Effector memory CD8-positive, alpha-beta T cell (primary cell): ENCODE measurements around the gene DLX3.

Source experiments
- ATAC-seq: fragments of 150-1000 bp; cut with Tn5 transposase; replicated peaks from 2 replicates; pipeline ENCODE4 v1.10.0; 2021; ENCODE audit warnings: mild to moderate bottlenecking, moderate library complexity
- DNase-seq, 3 experiments: peaks; one replicate each; pipeline ENCODE4 v3.0.0; 2021
- H3K27ac Mint-ChIP-seq, 2 donors: one replicate each; pipeline ENCODE4 v1.8.0; 2022; ENCODE audit warnings: mild to moderate bottlenecking in 2 of 2, mixed read lengths in 2 of 2, moderate library complexity in 2 of 2
- H3K27me3 Mint-ChIP-seq, 2 donors: one replicate each; pipeline ENCODE4 v1.8.0; 2022; ENCODE audit warnings: mixed read lengths in 2 of 2
- H3K36me3 Mint-ChIP-seq: one replicate; pipeline ENCODE4 v1.8.0; 2022; ENCODE audit warnings: mild to moderate bottlenecking, moderate library complexity, mixed read lengths; ENCODE audit not compliant: insufficient read depth
- H3K4me1 Mint-ChIP-seq, 2 donors: one replicate each; pipeline ENCODE4 v1.8.0; 2022; ENCODE audit warnings: low read depth in 2 of 2, mixed read lengths in 2 of 2
- H3K4me3 Mint-ChIP-seq, 2 donors: one replicate each; pipeline ENCODE4 v1.8.0; 2022; ENCODE audit warnings: mild to moderate bottlenecking in 2 of 2, mixed read lengths in 2 of 2, moderate library complexity in 2 of 2
- H3K9me3 Mint-ChIP-seq, 2 donors: one replicate each; pipeline ENCODE4 v1.8.0; 2022; ENCODE audit warnings: mixed read lengths in 2 of 2

Gene DLX3

DNA sequence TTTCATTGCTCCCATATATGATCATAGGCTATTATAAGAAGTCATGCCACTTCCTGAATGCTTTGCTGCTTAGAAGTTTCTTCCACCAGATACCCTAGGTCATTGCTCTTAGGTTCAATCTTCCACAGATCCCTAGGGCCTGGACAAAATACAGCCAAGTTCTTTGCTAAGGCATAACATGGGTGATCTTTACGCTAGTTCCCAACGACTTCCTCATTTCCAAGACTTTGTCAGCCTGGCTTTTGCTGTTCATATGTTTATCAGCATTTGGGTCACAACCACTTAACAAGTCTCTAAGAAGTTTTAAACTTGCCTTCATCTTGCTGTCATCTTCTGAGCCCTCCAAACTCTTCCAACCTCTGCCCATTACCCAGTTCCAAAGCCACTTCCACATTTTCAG, 20.1 kb upstream of the DLX3 start:
- Mint-ChIP-seq H3K4me3 (no peak overlapping the region), H3K27ac (no peak overlapping the region), H3K4me1 (no peaks in the 10 kb centered on the region), H3K27me3 (peaks cover 32 to 55% of the 10 kb centered on the region in 2 donors), H3K9me3 (peaks cover 0 to 5% of the 10 kb centered on the region in 2 donors), H3K36me3 (no peaks in the 10 kb centered on the region)
- ATAC-seq (no peak), DNase-seq (no peak)

DNA sequence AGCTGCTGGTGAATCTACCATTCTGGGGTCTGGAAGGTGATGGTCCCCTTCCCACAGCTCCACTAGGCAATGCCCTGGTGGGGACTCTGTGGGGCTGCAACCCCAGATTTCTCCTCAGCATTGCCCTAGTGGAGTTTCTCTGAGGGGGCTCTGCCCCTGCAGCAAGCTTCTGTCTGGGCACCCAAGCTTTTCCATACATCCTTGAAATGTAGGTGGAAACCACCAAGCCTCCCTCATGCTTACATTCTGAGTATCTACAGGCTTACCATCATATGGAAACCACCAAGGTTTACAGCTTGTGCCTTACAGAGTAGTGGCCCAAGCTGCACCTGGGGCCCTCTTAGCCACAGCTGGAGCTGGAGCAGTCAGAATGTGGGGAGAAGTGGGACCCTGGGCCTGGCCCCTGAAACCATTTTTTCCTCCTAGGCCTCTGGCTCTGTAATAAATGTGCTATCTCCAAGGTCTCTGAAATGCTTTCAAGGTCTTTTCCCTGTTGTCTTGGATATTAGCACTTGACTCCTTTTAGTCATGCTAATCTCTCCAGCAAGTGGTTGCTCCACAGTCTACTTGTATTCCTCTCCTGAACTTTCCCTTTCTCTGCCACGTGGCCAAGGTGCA, 19.6 kb upstream of the DLX3 start:
- peaks cover 34 to 60% of the 10 kb centered on the region in 2 donors for H3K27me3 Mint-ChIP-seq
- DNase-seq (no peak), ATAC-seq (no peak)
- no peak overlapping the region for H3K27ac Mint-ChIP-seq
- no peaks in the 10 kb centered on the region for H3K36me3 Mint-ChIP-seq
- no peaks in the 10 kb centered on the region for H3K4me1 Mint-ChIP-seq
- H3K4me3 Mint-ChIP-seq, result no peak overlapping the region
- peaks cover 0 to 5% of the 10 kb centered on the region in 2 donors for H3K9me3 Mint-ChIP-seq

DNA sequence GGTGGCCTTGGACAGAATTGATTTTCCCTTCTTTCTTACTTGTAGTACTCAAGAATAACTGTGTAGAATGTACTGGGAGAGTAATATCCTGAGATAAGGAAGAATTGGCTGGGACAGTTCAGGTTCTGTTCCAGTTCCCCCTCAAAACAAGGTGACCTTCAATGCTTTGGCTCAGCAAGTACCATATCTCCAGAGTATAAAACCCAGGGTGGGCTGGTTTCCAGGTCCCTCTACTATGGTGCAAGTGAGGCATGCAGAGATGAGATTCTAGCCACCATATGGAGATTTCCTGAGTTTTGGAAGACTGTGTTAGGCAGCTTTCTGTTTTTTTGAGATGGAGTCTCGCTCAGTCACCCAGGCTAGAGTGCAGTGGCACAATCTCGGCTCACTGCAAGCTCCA, 18.1 kb upstream of the DLX3 start:
- no peak for ATAC-seq
- Mint-ChIP-seq H3K36me3 (no peaks in the 10 kb centered on the region), H3K4me1 (no peaks in the 10 kb centered on the region), H3K27me3 (peaks cover 34 to 56% of the 10 kb centered on the region in 2 donors), H3K9me3 (peaks cover 0 to 5% of the 10 kb centered on the region in 2 donors), H3K4me3 (no peak overlapping the region), H3K27ac (no peak overlapping the region)
- DNase-seq, result no peak

DNA sequence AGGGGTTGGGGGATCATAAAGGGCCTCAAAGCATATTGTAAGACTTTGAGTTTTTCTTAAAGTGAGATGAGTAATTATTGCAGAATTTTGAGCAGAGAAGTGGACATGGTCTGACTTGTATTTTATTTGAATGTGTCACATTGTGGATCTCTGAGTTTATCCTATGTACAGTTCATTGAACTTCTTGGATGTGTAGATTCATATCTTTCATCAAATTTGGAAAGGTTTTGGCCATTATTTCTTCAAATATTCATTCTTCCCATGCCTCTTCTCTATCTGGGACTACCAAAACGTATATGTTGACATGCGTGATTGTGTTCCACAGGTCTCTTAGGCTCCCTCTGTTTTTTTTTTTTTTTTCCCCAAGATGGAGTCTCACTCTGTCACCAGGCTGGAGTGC, 14.3 kb upstream of the DLX3 start:
- no peak for ATAC-seq

DNA sequence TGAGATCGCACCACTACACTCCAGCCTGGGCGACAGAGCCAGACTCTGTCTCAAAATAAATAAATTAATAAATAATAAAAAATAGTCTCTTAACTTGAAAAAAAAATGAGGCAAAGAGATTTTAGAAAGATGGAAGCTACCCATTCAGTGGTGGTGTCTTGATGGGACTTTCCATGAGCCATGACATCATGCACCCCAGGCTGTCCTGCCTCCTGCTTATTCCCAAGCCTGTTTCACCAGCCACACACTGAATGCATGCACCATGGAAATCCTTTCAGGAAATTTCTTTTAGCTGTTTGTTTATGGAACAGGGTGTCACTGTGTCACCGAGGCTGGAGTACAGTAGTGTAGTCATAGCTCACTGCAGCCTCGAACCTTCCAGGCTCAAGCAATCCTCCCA, 8.9 kb upstream of the DLX3 start:
- Mint-ChIP-seq H3K9me3 (no peaks in the 10 kb centered on the region), H3K36me3 (no peaks in the 10 kb centered on the region), H3K4me1 (no peaks in the 10 kb centered on the region), H3K27ac (no peak overlapping the region), H3K27me3 (peaks cover 50 to 56% of the 10 kb centered on the region in 2 donors), H3K4me3 (no peak overlapping the region)
- ATAC-seq (no peak), DNase-seq (no peak)

More for the DNA sequence above, 14.3 kb upstream of the DLX3 start:
- no peak overlapping the region for H3K4me3 Mint-ChIP-seq
- no peak overlapping the region for H3K27ac Mint-ChIP-seq
- peaks cover 51 to 55% of the 10 kb centered on the region in 2 donors for H3K27me3 Mint-ChIP-seq
- no peaks in the 10 kb centered on the region for H3K9me3 Mint-ChIP-seq
- H3K4me1 Mint-ChIP-seq, result no peaks in the 10 kb centered on the region
- H3K36me3 Mint-ChIP-seq, result no peaks in the 10 kb centered on the region
- no peak for DNase-seq

DNA sequence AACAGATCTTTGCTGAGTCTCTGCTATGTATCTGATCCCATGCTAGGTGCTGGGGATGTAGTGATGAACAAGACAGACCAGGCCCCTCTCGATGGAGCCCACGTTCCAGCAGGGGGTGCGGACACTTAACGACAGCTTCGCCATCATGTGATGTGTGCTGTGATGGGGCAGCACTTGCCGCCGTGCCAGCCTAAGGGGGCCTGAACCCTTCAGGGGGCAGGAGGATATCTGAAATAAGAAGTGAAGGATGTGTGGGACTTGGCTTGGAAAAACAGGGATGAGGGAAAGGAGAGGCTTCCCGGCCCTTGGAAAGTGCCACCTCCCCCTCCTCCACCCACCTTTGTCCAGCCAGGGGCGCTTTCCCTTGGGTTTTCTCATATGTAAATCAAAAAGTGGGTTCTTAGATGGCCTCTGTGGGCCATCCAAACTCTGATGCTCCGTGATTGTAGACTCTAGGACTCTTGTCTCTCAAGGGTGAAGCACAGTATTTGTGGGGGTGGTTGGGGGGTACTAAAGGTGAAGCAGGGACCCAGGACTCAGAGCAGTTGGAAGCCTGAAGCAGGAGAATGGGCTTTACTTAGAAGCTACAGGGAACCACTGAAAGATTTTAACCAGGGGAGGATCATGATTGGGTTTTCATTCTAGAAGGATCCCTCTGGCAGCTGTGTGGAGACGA, 4.0 kb upstream of the DLX3 start:
- DNase-seq, result no peak
- Mint-ChIP-seq H3K27ac (no peak overlapping the region), H3K27me3 (peaks cover 71 to 81% of the 10 kb centered on the region in 2 donors), H3K4me3 (no peak overlapping the region), H3K36me3 (peaks cover 6% of the 10 kb centered on the region), H3K9me3 (no peaks in the 10 kb centered on the region), H3K4me1 (peaks cover 21 to 25% of the 10 kb centered on the region in 2 donors)
- no peak for ATAC-seq

DNA sequence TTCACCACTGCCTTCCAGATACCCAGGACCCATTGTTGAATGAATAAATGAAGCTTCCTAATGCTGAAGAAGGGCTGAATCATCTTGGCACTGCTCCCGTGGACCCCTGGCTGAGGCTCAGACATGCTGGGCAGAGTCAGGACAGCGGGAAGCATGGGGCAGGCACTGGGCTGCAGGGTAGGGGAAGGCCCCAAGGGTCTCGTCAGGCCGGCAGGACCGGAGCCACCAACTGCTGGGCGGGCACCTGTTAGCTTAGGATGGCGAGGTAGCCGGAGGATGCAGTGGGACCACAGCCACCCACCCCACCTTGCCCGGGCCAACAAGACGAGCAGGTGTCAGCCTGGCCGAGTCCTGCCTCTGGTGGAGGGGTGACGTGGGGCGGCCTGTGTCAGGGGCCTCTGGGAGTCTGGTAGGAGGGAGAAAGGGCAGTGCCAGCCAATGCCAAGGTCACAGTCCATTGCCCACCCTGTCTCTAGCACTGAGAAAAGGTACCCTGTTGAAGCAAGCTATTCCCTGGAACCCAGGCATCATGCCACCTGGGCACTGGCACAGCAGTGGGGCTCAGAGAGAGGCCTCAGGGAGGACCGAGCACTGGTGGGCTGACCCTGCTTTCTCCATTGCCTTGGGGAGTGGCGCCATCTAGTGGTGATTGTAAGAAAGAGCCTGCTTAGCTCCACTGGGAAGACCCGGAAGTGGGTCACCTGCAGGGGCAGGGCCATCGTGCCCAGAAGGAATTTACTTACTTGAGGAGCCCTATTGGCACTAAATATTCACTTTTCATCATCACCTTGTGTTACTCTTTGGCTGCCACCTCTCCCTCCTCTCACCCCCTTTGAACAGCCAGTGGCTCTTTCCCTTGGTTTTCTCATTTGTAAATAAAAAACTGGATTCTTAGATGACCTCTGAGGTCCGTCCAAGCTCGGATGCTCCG, 3.0 kb upstream of the DLX3 start:
- peaks cover 25 to 27% of the 10 kb centered on the region in 2 donors for H3K4me1 Mint-ChIP-seq
- peaks cover 75 to 89% of the 10 kb centered on the region in 2 donors for H3K27me3 Mint-ChIP-seq
- peaks cover 6% of the 10 kb centered on the region for H3K36me3 Mint-ChIP-seq
- H3K4me3 Mint-ChIP-seq, result no peak overlapping the region
- no peaks in the 10 kb centered on the region for H3K9me3 Mint-ChIP-seq
- H3K27ac Mint-ChIP-seq, result peak overlapping the region in 1 of 2 donors; percentile 9
- DNase-seq (peak; percentile 81 to 87 (median 82)), ATAC-seq (peak; percentile 81)

DNA sequence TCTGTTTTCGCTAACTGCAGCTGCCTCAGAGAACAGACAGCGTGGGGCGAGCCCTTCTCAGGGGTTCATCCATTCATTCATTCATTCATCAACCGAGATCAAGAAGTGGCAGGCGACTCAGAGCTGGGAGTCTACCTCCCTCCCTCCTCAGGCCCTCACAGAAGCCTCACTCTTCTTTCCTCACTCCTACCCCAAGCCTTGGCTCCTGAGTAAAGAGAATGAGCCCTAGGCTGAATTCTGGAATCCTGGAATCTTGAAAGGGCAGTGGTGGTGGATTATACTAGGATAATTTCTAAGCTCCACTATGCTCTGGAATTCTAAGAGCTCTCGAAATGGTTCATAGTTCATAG, 2.3 kb upstream of the DLX3 start:
- Mint-ChIP-seq H3K27me3 (peaks cover 78 to 97% of the 10 kb centered on the region in 2 donors), H3K27ac (no peak overlapping the region), H3K4me1 (peaks cover 25 to 31% of the 10 kb centered on the region in 2 donors), H3K4me3 (peak overlapping the region; percentile 53 to 63), H3K9me3 (no peaks in the 10 kb centered on the region), H3K36me3 (peaks cover 6% of the 10 kb centered on the region)
- DNase-seq (no peak), ATAC-seq (no peak)

DNA sequence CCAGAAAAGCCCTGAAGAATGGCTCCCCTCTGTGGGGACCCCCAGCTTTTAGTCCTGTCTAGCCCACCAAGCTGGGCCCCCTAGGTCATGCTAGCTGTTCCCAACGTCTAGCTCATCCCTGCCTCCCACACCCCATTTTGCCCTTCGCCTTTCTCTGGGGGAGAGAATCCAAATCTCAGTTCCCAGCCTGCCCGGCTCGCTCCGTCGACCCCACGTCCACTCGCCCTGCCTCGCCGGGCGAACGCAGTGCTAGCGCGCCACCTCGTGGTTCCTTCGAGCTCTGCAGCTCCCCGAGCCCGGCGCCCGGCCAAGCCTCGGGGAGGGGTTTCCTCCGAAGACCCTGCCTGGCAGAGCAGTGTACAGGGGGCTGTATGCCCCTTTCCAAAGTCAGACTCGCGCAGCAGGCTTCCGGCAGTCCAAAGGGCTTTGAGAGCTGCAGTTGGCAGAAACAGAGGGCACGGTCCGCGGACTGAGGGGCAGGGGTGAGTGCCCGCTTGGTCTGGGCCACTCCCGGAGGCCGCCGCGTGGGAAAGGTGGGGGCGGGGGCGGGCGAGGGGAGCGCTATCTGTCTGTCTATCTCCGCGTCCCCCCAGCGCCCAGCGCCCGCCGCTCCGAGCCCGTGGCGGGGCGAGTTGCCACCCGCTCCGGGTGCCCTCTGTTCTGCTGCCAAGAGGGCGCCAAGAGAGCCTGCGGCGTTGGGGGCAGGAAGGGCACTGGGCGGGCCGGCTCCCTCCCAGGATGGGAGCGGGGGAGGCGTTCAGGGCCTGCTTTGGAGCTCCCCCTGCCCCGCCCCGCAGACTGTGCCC, 1.7 kb upstream of the DLX3 start:
- ATAC-seq (peak; percentile 57), DNase-seq (peak; percentile 70 to 73 (median 71))
- peaks cover 77 to 98% of the 10 kb centered on the region in 2 donors for H3K27me3 Mint-ChIP-seq
- no peak overlapping the region for H3K27ac Mint-ChIP-seq
- H3K4me1 Mint-ChIP-seq, result peaks cover 25 to 31% of the 10 kb centered on the region in 2 donors
- H3K9me3 Mint-ChIP-seq, result no peaks in the 10 kb centered on the region
- H3K36me3 Mint-ChIP-seq, result peaks cover 6% of the 10 kb centered on the region
- peak overlapping the region; percentile 53 to 63 for H3K4me3 Mint-ChIP-seq

DNA sequence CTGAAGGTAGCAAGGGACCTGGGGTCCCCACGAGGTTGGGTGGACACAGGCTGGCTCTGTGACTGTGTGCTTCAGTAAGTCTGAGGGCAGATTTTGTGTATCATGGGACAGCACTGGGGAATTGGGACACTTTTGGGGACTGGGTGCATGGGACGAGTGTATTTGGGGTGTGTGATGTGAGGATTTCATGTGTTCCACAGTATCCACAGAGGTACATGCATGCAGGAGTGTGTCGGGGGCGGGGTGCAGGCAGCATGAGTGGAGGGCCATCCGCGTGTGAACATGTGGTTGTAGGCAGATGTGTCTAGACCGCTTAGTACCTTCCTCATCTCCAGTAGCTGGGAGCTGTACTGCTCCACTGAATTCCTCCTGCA, 1.1 kb upstream of the DLX3 start:
- H3K9me3 Mint-ChIP-seq, result no peaks in the 10 kb centered on the region
- ATAC-seq (no peak), DNase-seq (no peak)
- peaks cover 25 to 31% of the 10 kb centered on the region in 2 donors for H3K4me1 Mint-ChIP-seq
- peaks cover 9% of the 10 kb centered on the region for H3K36me3 Mint-ChIP-seq
- peak overlapping the region in 1 of 2 donors; percentile 59 for H3K4me3 Mint-ChIP-seq
- no peak overlapping the region for H3K27ac Mint-ChIP-seq
- H3K27me3 Mint-ChIP-seq, result peaks cover 77 to 98% of the 10 kb centered on the region in 2 donors

DNA sequence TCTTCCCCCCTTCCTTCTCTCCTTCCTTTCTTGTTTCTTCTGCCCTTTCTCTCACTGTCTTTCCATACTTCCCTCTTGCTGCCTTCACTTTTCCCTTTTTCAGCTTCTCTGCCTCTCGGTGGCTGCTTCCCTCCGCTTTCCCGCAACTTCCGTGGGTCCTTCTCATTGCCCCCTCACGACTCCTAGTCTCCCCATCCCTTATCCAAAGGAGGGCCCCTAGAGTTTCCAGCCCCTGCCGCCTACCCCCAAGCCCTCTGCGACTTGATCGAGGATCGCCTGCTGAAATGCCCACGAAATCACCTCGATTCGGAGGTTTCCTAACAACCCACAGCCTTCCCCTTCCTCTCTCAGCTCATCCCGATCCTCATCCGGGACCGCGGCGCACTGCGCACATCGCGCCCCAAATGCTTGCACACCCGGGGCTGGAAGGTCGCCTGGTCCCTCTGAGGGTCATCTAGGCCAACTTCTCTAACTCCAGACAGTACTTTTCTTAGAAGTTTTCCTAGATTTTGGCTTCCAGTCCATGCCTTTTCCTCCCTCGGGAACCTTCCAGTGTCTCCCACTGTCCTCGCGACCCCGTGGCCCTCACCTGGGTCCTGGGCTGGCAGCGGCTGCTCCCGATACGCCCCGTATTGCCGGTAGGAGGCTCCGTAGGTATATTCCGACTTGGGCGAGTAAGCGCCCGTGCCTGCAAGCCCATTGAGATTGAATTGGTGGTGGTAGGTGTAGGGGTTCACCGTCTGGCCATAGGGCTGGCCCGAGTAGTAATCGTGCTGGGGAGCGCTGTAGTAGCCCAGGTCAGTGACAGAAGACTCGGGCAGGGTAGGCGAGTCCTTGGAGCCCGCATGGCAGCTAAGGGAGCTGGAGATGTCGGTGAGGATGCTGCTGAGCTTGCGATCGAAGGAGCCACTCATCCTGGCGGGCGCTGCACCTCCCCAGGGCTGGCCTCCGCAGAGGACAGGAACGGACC, 654 bp downstream of the DLX3 start:
- DNase-seq (no peak), ATAC-seq (no peak)
- Mint-ChIP-seq H3K27me3 (peaks cover 75 to 98% of the 10 kb centered on the region in 2 donors), H3K36me3 (peaks cover 9% of the 10 kb centered on the region), H3K4me3 (peak overlapping the region; percentile 80 to 89), H3K4me1 (peaks cover 25 to 31% of the 10 kb centered on the region in 2 donors), H3K27ac (peak overlapping the region in 1 of 2 donors; percentile 65), H3K9me3 (no peaks in the 10 kb centered on the region)

DNA sequence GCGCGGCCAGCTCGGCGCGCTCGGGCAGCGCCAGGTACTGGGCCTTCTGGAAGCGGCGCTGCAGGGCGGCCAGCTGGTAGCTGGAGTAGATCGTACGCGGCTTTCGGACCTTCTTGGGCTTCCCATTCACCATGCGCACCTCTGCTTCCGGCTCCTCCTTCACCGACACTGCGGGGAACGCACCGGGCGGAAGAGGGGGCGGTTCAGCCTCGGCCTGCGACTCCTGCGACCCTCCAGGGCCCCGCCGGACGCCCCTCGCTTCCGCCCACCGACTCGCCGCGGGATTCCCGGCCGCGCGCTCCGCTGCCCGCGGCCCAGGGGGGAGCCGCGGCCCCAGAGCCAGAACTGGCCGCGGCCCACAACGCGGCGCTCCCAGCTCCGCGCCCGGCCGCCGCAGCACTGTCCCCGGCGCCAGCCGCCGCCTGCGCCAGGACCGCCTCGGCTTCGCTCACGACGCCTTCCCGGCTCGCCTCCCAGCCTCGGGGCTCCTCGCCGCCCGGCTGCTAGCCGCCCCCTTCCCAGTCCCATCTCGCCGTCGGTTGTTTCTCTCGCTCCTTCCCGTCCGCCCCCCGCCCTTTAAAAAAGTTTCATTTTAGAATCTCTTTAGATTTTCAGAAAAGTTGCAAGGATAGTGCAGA, 1.5 kb downstream of the DLX3 start:
- peak; percentile 24 for ATAC-seq
- Mint-ChIP-seq H3K27ac (no peak overlapping the region), H3K4me3 (peak overlapping the region; percentile 80 to 89), H3K27me3 (peaks cover 75 to 98% of the 10 kb centered on the region in 2 donors), H3K36me3 (peaks cover 12% of the 10 kb centered on the region), H3K4me1 (peaks cover 25 to 30% of the 10 kb centered on the region in 2 donors), H3K9me3 (no peaks in the 10 kb centered on the region)
- no peak for DNase-seq
